Ovary (tissue), 3 donors: ENCODE results near the gene BBS10.
"Not testable (repeated sequence)": the region's sequence is repeated elsewhere in the genome, so short reads cannot be mapped to it uniquely, and the experiment has no call there.

Experiments used
- CTCF ChIP-seq, 3 donors: fragments of 450-650 bp in 2 of 3; fragments of 200-600 bp in 1 of 3; IDR thresholded peaks; one replicate each; pipeline versions ENCODE4 v1.5.1 to v1.8.0; 2016 to 2022; ENCODE audit warnings: antibody characterized with exemption in 3 of 3, mild to moderate bottlenecking in 1 of 3
- POLR2A ChIP-seq: fragments of 450-650 bp; IDR thresholded peaks from one replicate; pipeline ENCODE4 v1.6.1; 2017; ENCODE audit warnings: antibody characterized with exemption, mild to moderate bottlenecking, moderate library complexity
- donor health status: DM: no; HTN: no; CAD: no.

GRCh38 chr12:76364131-76364530 lies 15.9 kb upstream of the BBS10 start:
- TF ChIP-seq CTCF (IDR thresholded peaks at IDR 0.05); POLR2A: not testable (repeated sequence)
